C4-2B (cell line): Measurements from ENCODE around the gene IQSEC1.

Experiments
- CTCF ChIP-seq: fragments of 450-650 bp; conservative IDR thresholded peaks from 2 replicates; pipeline ENCODE4 v1.5.1; 2017; ENCODE audit warnings: mild to moderate bottlenecking
- ZFX ChIP-seq: fragments of 450-650 bp; IDR thresholded peaks from 2 replicates; pipeline ENCODE4 v1.6.1; 2017

GRCh38 chr3:12885583-12885930, 187.7 kb downstream of the IQSEC1 start:
- TF ChIP-seq CTCF = no peak
- TF ChIP-seq ZFX = no peak
